Liver (tissue), 9 donors: ENCODE data around the gene PKD2. TPM values are rescaled to one million over a fixed set of nuclear protein-coding genes. Genes with fewer than 3 reads are reported as not detected.

Experiments used
- DNase-seq: peaks from one replicate; pipeline ENCODE4 v3.0.0-alpha.2; 2017; ENCODE audit warnings: low spot score
- H3K27ac ChIP-seq, 2 donors: one replicate each; pipeline ENCODE4 v1.7.0; 2013; ENCODE audit warnings: inconsistent platforms in 2 of 2, low read length in 2 of 2, control low read depth in 1 of 2, low read depth in 1 of 2, mild to moderate bottlenecking in 1 of 2
- H3K27me3 ChIP-seq, 4 donors: one replicate each; pipeline versions ENCODE4 v1.6.1 to v1.7.0; 2013; ENCODE audit warnings: low read length in 3 of 4, inconsistent platforms in 1 of 4, mild to moderate bottlenecking in 1 of 4, moderate library complexity in 1 of 4; ENCODE audit not compliant: control insufficient read depth in 4 of 4, insufficient read depth in 4 of 4
- H3K36me3 ChIP-seq, 4 donors: one replicate each; pipeline versions ENCODE4 v1.6.1 to v1.7.0; 2013; ENCODE audit warnings: low read length in 3 of 4, mild to moderate bottlenecking in 3 of 4, low read depth in 1 of 4, moderate library complexity in 1 of 4; ENCODE audit not compliant: control insufficient read depth in 4 of 4, insufficient read depth in 3 of 4
- H3K4me1 ChIP-seq, 4 donors: one replicate each; pipeline versions ENCODE4 v1.6.1 to v1.7.0; 2013; ENCODE audit warnings: low read length in 3 of 4, mild to moderate bottlenecking in 3 of 4, moderate library complexity in 1 of 4; ENCODE audit not compliant: control insufficient read depth in 4 of 4, insufficient read depth in 4 of 4
- H3K4me3 ChIP-seq, 3 donors: one replicate each; pipeline versions ENCODE4 v1.6.1 to v1.7.0; 2013; ENCODE audit warnings: low read length in 3 of 3, control low read depth in 1 of 3, low read depth in 1 of 3, mild to moderate bottlenecking in 1 of 3
- H3K9ac ChIP-seq, 2 donors: one replicate each; pipeline ENCODE4 v1.7.0; 2013; ENCODE audit warnings: low read length in 2 of 2, mild to moderate bottlenecking in 2 of 2, moderate library complexity in 2 of 2, control low read depth in 1 of 2, low read depth in 1 of 2
- H3K9me3 ChIP-seq, 4 donors: one replicate each; pipeline versions ENCODE4 v1.6.1 to v1.7.0; 2013; ENCODE audit warnings: low read length in 3 of 4; ENCODE audit not compliant: control insufficient read depth in 4 of 4
- ATF3 ChIP-seq: IDR thresholded peaks from 2 replicates; pipeline ENCODE4 v1.6.1; 2016; ENCODE audit warnings: antibody characterized with exemption
- CTCF ChIP-seq: fragments of 150-350 bp; IDR thresholded peaks from 2 replicates; pipeline ENCODE4 v1.5.1; 2017; ENCODE audit warnings: improper control_type of control experiment, low read depth, low read length; ENCODE audit not compliant: missing input control
- EGR1 ChIP-seq, 2 donors: IDR thresholded peaks; 2 replicates each; pipeline ENCODE4 v1.6.1; 2016 to 2018; ENCODE audit warnings: antibody characterized with exemption in 2 of 2, low read depth in 2 of 2
- FOXA1 ChIP-seq: IDR thresholded peaks from 2 replicates; pipeline ENCODE4 v1.6.1; 2016; ENCODE audit warnings: antibody characterized with exemption
- FOXA2 ChIP-seq: IDR thresholded peaks from 2 replicates; pipeline ENCODE4 v1.6.1; 2016; ENCODE audit warnings: antibody characterized with exemption
- GABPA ChIP-seq, 2 donors: IDR thresholded peaks in 1 of 2; conservative IDR thresholded peaks in 1 of 2; 2 replicates each; pipeline ENCODE4 v1.6.1; 2016; ENCODE audit warnings: antibody characterized with exemption in 2 of 2, mild to moderate bottlenecking in 1 of 2, moderate library complexity in 1 of 2
- HNF4A ChIP-seq, 2 donors: conservative IDR thresholded peaks; 2 replicates each; pipeline ENCODE4 v1.6.1; 2016; ENCODE audit warnings: antibody characterized with exemption in 2 of 2, mild to moderate bottlenecking in 2 of 2
- HNF4G ChIP-seq: IDR thresholded peaks from 2 replicates; pipeline ENCODE4 v1.6.1; 2016; ENCODE audit warnings: antibody characterized with exemption
- JUND ChIP-seq, 2 donors: IDR thresholded peaks; 2 replicates each; pipeline ENCODE4 v1.6.1; 2016; ENCODE audit warnings: antibody characterized with exemption in 2 of 2
- MAX ChIP-seq: IDR thresholded peaks from 2 replicates; pipeline ENCODE4 v1.6.1; 2016; ENCODE audit warnings: antibody characterized with exemption
- NR2F2 ChIP-seq: IDR thresholded peaks from 2 replicates; pipeline ENCODE4 v1.6.1; 2016; ENCODE audit warnings: antibody characterized with exemption
- RAD21 ChIP-seq, 2 donors: IDR thresholded peaks; 2 replicates each; pipeline ENCODE4 v1.6.1; 2016; ENCODE audit warnings: antibody characterized with exemption in 2 of 2, mild to moderate bottlenecking in 2 of 2
- RXRA ChIP-seq, 2 donors: IDR thresholded peaks; 2 replicates each; pipeline ENCODE4 v1.6.1; 2017 to 2018; ENCODE audit warnings: antibody characterized with exemption in 2 of 2, mild to moderate bottlenecking in 1 of 2
- TAF1 ChIP-seq: conservative IDR thresholded peaks from 2 replicates; pipeline ENCODE4 v1.6.1; 2016; ENCODE audit warnings: antibody characterized with exemption, mild to moderate bottlenecking
- YY1 ChIP-seq: IDR thresholded peaks from 2 replicates; pipeline ENCODE4 v1.6.1; 2016; ENCODE audit warnings: antibody characterized with exemption, mild to moderate bottlenecking
- ZBTB33 ChIP-seq: IDR thresholded peaks from 2 replicates; pipeline ENCODE4 v1.6.1; 2016; ENCODE audit warnings: antibody characterized with exemption
- WGBS: extraction: QIAGEN DNeasy Blood & Tissue Kit; methylation state at CpG from one replicate; pipeline ENCODE4 v1.1.7; 2013; 5-methylcytosine and 5-hydroxymethylcytosine counted together
- polyA plus RNA-seq, 2 donors: library from polyadenylated mRNA; stranded (reverse) in 1 of 2; unstranded in 1 of 2; fragments of 200-250 nt in 1 of 2; fragments of >200 nt in 1 of 2; fragmentation: Nextera tagmentation in 1 of 2; extraction: Ambion mirVana in 1 of 2; gene quantifications; one replicate each; pipeline versions ENCODE4 v1.2.1 to v1.2.3, GENCODE V29; 2013 to 2015
- total RNA-seq, 2 donors: library from RNA; depleted of rRNA; stranded (reverse); fragments of >200 nt; gene quantifications; one replicate each; pipeline ENCODE4 v1.2.3, GENCODE V29; 2014
- donor health status: healthy.
- donor health status: healthy.
- donor health status: healthy.
- donor health status: healthy.
- donor health status: healthy.

The PKD2 gene
- total and polyA plus RNA-seq, 4 donors = 1.5 to 11.4 (median 7.1) TPM

GRCh38 chr4:87979810-87980209 lies 27.6 kb upstream of the PKD2 start:
- Histone ChIP-seq H3K36me3 (no peaks in the 10 kb centered on the region), H3K9me3 (no peaks in the 10 kb centered on the region), H3K27me3 (no peaks in the 10 kb centered on the region), H3K27ac (no peak overlapping the region), H3K4me1 (peaks cover 0 to 6% (median 0%) of the 10 kb centered on the region in 4 donors), H3K4me3 (no peak overlapping the region), H3K9ac (no peak overlapping the region)
- TF ChIP-seq CTCF (no peak), ATF3 (no peak), HNF4A (conservative IDR thresholded peaks at IDR 0.05) (no peak), MAX (no peak), EGR1 (IDR thresholded peaks at IDR 0.05; ENCODE audit: low read depth in 2 of 2) (no peak), JUND (IDR thresholded peaks at IDR 0.05) (no peak), RXRA (IDR thresholded peaks at IDR 0.05) (no peak), GABPA (IDR thresholded peaks at IDR 0.05 in 1 of 2, conservative IDR thresholded peaks at IDR 0.05 in 1 of 2) (no peak), FOXA1 (no peak), RAD21 (IDR thresholded peaks at IDR 0.05) (no peak)
- DNase-seq = no peak
- WGBS = 91% methylated on average over 1 of the region's 1 CpG

GRCh38 chr4:87981486-87981885 lies 25.9 kb upstream of the PKD2 start:
- DNase-seq = no peak
- H3K27ac ChIP-seq = no peak overlapping the region
- no peak overlapping the region for H3K4me3 ChIP-seq
- no peaks in the 10 kb centered on the region for H3K27me3 ChIP-seq
- H3K4me1 ChIP-seq = no peaks in the 10 kb centered on the region
- TF ChIP-seq ATF3 = no peak
- TF ChIP-seq CTCF = no peak
- TF ChIP-seq YY1 = no peak
- H3K9me3 ChIP-seq = no peaks in the 10 kb centered on the region
- WGBS = 88% methylated on average over 8 of the region's 8 CpGs
- no peaks in the 10 kb centered on the region for H3K36me3 ChIP-seq
- no peak overlapping the region for H3K9ac ChIP-seq

- Histone ChIP-seq H3K27me3 (no peaks in the 10 kb centered on the region), H3K4me1 (no peaks in the 10 kb centered on the region), H3K9ac (no peak overlapping the region), H3K4me3 (no peak overlapping the region), H3K9me3 (no peaks in the 10 kb centered on the region), H3K36me3 (no peaks in the 10 kb centered on the region), H3K27ac (no peak overlapping the region)
- DNase-seq = no peak
- WGBS = 82% methylated on average over 1 of the region's 1 CpG
- no peak for TF ChIP-seq FOXA1
- TF ChIP-seq YY1 = no peak
- TF ChIP-seq FOXA2 = no peak
- TF ChIP-seq HNF4G = no peak
- no peak for TF ChIP-seq CTCF
- TF ChIP-seq EGR1 (IDR thresholded peaks at IDR 0.05; ENCODE audit: low read depth in 2 of 2) = no peak
- TF ChIP-seq ZBTB33 = no peak
- no peak for TF ChIP-seq NR2F2
- TF ChIP-seq MAX = no peak
- TF ChIP-seq TAF1 = no peak
- TF ChIP-seq ATF3 = no peak
Observed at GRCh38 chr4:87982036-87982435, 25.4 kb upstream of the PKD2 start.
